Breast epithelium (tissue), 4 donors: ENCODE data around the gene OPCML. TPM values are rescaled to one million over a fixed set of nuclear protein-coding genes. Genes with fewer than 3 reads are reported as not detected.

ENCODE experiments used
- DNase-seq, 2 donors: peaks; one replicate each; pipeline ENCODE4 v3.0.0-alpha.2; 2019; ENCODE audit warnings: low spot score in 2 of 2
- H3K27ac ChIP-seq, 2 donors: fragments of 200-600 bp; sonication (generic) in 1 of 2; one replicate each; pipeline ENCODE4 v1.5.1; 2016 to 2019; ENCODE audit warnings: mild to moderate bottlenecking in 1 of 2
- H3K27me3 ChIP-seq, 2 donors: fragments of 200-600 bp; sonication (generic) in 1 of 2; one replicate each; pipeline versions ENCODE4 v1.5.1 to v1.6.0; 2017 to 2019; ENCODE audit warnings: control low read depth in 1 of 2, mild to moderate bottlenecking in 1 of 2
- H3K36me3 ChIP-seq: fragments of 200-600 bp; one replicate; pipeline ENCODE4 v1.5.1; 2019
- H3K4me1 ChIP-seq, 2 donors: fragments of 200-600 bp; sonication (generic); one replicate each; pipeline ENCODE4 v1.5.1; 2016 to 2019; ENCODE audit warnings: control low read depth in 1 of 2
- H3K4me3 ChIP-seq, 3 donors: fragments of 200-600 bp; sonication (generic); 1 replicate in 2 of 3; 2 replicates in 1 of 3; pipeline ENCODE4 v1.5.1; 2016 to 2019; ENCODE audit warnings: mild to moderate bottlenecking in 3 of 3, moderate library complexity in 2 of 3
- H3K9me3 ChIP-seq, 2 donors: fragments of 200-600 bp; sonication (generic) in 1 of 2; one replicate each; pipeline ENCODE4 v1.5.1; 2016 to 2019; ENCODE audit warnings: control low read depth in 1 of 2
- POLR2A ChIP-seq: fragments of 450-650 bp; IDR thresholded peaks from one replicate; pipeline ENCODE4 v1.6.1; 2016; ENCODE audit warnings: antibody characterized with exemption, mild to moderate bottlenecking, moderate library complexity
- POLR2AphosphoS5 ChIP-seq, 3 donors: sonication (generic); formaldehyde crosslinking; IDR thresholded peaks; one replicate each; pipeline ENCODE4 v1.6.1; 2017; ENCODE audit warnings: antibody characterized with exemption in 3 of 3
- intact Hi-C: fragments of 100-400 bp; cut with DNase I; formaldehyde crosslinking; loops from one replicate; pipeline ENCODE4 v1.15.1; 2023; ENCODE audit warnings: low total_unique reads
- total RNA-seq, 3 donors: library from RNA; depleted of rRNA; stranded (reverse); fragments of >200 nt; gene quantifications; one replicate each; pipeline ENCODE4 v1.1.0, GENCODE V29; 2016
- TF ChIP-seq, protein P1 (sequence below), 3 donors: fragments of 450-650 bp; IDR thresholded peaks; one replicate each; pipeline ENCODE4 v1.5.1; 2016 to 2017; ENCODE audit warnings: antibody characterized with exemption in 3 of 3, mild to moderate bottlenecking in 3 of 3, moderate library complexity in 3 of 3

OPCML gene
- total RNA-seq, 3 donors from 2014 or later = not detected

GRCh38 chr11:133227632-133228111 lies 304.6 kb downstream of the OPCML start:
- intact Hi-C loops = no loop called here

DNA sequence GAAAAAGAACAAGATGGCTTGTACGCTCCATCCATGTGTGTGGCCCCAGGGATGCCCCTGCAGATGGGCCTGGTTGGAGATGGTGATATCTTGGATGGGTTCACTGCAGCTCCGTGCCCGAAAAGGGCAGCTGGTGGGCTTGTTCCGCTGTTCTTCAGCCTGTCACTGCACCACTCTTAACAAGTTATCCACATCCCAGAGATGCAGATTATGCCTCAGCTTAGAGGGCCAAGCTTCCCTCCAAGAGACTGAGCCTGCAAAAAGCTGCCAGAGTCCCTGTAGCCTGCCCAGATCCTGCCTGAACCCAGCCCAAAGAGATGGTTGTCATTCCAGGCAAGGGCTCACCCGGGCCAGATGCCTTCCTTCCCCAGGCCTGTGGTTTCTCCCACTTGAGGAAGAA lies 308.0 kb downstream of the OPCML start:
- TF ChIP-seq, protein P1, sequence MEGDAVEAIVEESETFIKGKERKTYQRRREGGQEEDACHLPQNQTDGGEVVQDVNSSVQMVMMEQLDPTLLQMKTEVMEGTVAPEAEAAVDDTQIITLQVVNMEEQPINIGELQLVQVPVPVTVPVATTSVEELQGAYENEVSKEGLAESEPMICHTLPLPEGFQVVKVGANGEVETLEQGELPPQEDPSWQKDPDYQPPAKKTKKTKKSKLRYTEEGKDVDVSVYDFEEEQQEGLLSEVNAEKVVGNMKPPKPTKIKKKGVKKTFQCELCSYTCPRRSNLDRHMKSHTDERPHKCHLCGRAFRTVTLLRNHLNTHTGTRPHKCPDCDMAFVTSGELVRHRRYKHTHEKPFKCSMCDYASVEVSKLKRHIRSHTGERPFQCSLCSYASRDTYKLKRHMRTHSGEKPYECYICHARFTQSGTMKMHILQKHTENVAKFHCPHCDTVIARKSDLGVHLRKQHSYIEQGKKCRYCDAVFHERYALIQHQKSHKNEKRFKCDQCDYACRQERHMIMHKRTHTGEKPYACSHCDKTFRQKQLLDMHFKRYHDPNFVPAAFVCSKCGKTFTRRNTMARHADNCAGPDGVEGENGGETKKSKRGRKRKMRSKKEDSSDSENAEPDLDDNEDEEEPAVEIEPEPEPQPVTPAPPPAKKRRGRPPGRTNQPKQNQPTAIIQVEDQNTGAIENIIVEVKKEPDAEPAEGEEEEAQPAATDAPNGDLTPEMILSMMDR (IDR thresholded peaks at IDR 0.05) = no peak
- TF ChIP-seq POLR2AphosphoS5 (IDR thresholded peaks at IDR 0.05) = no peak
- no peak for TF ChIP-seq POLR2A
- H3K4me1 ChIP-seq = no peaks in the 10 kb centered on the region
- H3K36me3 ChIP-seq = no peaks in the 10 kb centered on the region
- H3K27ac ChIP-seq = no peak overlapping the region
- H3K9me3 ChIP-seq = no peaks in the 10 kb centered on the region
- H3K27me3 ChIP-seq = peaks cover 0 to 4% of the 10 kb centered on the region in 2 donors
- peak in 1 of 2 donors; percentile 45 for DNase-seq
- intact Hi-C loops = loop anchor here (2.0 kb wide), 1 partner anchor 73 kb away; no protein-coding TSS in a partner anchor
- H3K4me3 ChIP-seq = no peak overlapping the region

More at GRCh38 chr11:133227632-133228111, 304.6 kb downstream of the OPCML start:
- Histone ChIP-seq H3K4me1 (no peaks in the 10 kb centered on the region), H3K27ac (no peak overlapping the region), H3K4me3 (no peak overlapping the region), H3K27me3 (peaks cover 0 to 11% of the 10 kb centered on the region in 2 donors), H3K9me3 (no peaks in the 10 kb centered on the region), H3K36me3 (no peaks in the 10 kb centered on the region)
- TF ChIP-seq POLR2A (no peak), POLR2AphosphoS5 (IDR thresholded peaks at IDR 0.05) (no peak)
- TF ChIP-seq, protein P1 (IDR thresholded peaks at IDR 0.05) = no peak
- DNase-seq = no peak

DNA sequence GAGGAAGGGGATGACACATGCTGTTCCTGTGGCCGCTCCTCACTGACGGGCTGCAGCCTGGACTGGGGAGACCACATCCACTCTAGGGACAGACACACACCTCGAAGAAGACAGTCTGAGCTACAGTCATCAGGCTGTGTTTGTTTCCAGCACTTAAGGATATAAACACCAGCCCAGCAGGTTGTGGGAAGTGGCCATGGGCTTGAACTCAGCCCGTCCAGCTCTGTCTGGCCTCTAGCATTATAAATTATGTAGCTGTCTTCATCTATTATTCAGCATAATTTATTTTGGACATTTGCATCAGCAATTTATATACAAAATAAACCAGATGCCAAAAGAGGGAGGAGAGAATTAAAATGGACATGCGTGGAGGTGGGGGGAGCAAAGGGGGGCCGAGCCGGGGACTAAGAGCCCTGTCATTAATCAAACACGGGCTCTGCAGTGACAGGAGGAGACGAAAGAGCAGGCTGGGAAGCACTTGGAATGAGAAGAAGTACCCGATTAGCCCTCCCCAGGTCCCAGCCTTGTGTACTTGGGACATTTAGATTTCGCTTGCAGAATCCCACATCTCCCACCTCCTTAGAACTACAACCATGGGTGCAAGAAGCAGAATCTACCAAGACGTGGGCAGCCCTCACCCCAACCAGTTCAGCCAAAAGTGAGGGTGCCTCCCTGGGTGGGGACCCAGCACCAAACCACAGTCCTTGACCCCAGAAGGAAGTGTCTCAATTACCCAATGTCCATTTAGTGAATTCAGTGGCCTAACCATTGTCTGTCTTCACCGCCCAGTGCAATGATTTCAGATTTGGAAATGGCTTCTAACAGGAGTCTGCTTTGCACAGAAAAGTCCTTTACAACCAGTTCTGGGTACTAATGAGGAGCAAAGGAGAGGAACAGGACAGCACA lies 309.6 kb downstream of the OPCML start:
- no peaks in the 10 kb centered on the region for H3K9me3 ChIP-seq
- intact Hi-C loops = no loop called here
- TF ChIP-seq POLR2AphosphoS5 (IDR thresholded peaks at IDR 0.05) (no peak), POLR2A (no peak)
- TF ChIP-seq, protein P1 (IDR thresholded peaks at IDR 0.05) = no peak
- DNase-seq = no peak
- no peak overlapping the region for H3K27ac ChIP-seq
- no peaks in the 10 kb centered on the region for H3K4me1 ChIP-seq
- peaks cover 0 to 3% of the 10 kb centered on the region in 2 donors for H3K27me3 ChIP-seq
- H3K4me3 ChIP-seq = no peak overlapping the region
- H3K36me3 ChIP-seq = no peaks in the 10 kb centered on the region

DNA sequence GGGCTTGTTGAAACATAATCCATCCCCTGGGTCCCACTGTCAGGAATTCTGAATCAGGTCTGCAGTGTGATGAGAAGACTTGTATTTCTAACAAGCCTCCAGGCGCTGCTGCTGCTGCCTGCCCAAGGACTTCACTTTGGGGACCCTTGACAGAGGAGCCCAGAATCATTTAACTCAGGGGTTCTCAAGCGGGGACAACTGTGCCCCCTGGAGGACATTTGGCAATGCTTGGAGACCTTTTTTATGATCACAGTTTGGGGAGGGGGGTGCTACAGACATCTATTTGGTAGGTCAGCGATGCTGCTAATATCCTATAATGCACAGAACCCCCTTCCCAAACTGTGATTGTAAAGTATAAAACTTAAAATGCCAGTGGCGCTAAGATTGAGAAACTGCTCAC lies 312.8 kb downstream of the OPCML start:
- no peaks in the 10 kb centered on the region for H3K36me3 ChIP-seq
- TF ChIP-seq, protein P1 (IDR thresholded peaks at IDR 0.05) = no peak
- TF ChIP-seq POLR2A (no peak), POLR2AphosphoS5 (IDR thresholded peaks at IDR 0.05) (no peak)
- peaks cover 0 to 7% of the 10 kb centered on the region in 2 donors for H3K27me3 ChIP-seq
- H3K4me3 ChIP-seq = no peak overlapping the region
- H3K4me1 ChIP-seq = no peaks in the 10 kb centered on the region
- intact Hi-C loops = no loop called here
- no peak overlapping the region for H3K27ac ChIP-seq
- no peaks in the 10 kb centered on the region for H3K9me3 ChIP-seq
- no peak for DNase-seq

GRCh38 chr11:133216813-133217212 lies 315.5 kb downstream of the OPCML start:
- TF ChIP-seq, protein P1 (IDR thresholded peaks at IDR 0.05) = no peak
- TF ChIP-seq POLR2A = no peak
- TF ChIP-seq POLR2AphosphoS5 (IDR thresholded peaks at IDR 0.05) = no peak
- H3K4me1 ChIP-seq = no peaks in the 10 kb centered on the region
- no peak overlapping the region for H3K27ac ChIP-seq
- no peaks in the 10 kb centered on the region for H3K36me3 ChIP-seq
- intact Hi-C loops = no loop called here
- H3K4me3 ChIP-seq = no peak overlapping the region
- no peaks in the 10 kb centered on the region for H3K9me3 ChIP-seq
- H3K27me3 ChIP-seq = peaks cover 0 to 7% of the 10 kb centered on the region in 2 donors
- DNase-seq = no peak
